Measurements from ENCODE around the gene TDRD12. TPM values are rescaled to one million over a fixed set of nuclear protein-coding genes. Genes with fewer than 3 reads are reported as not detected.

TDRD12 gene
- total RNA-seq, 1 experiment from 2014 or later, result 0.64 TPM

DNA sequence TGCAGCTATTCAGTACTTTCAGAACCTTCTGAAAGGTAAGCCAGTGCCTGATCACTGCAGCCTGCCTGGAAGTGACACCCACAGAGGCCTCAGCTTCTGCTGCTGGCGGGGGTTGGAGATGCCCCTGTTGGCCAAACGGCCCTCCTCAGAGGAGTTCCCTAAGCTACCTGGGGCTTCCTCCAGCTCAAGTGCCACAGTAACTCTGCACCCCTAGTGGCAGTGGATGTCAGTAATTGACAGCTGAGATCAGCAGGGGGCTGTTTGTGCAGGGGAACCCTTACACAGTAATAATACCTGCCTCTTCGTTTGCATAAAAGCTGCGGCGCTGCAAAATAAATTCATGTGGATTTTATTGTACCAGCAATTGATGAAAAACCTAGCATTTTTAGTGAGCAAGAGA lies 28.9 kb downstream of the TDRD12 start:
- CTCF ChIA-PET, result no interaction called here
- BruUV-seq (replicated peaks), result no TSS peak
- TF ChIP-seq, protein P1, sequence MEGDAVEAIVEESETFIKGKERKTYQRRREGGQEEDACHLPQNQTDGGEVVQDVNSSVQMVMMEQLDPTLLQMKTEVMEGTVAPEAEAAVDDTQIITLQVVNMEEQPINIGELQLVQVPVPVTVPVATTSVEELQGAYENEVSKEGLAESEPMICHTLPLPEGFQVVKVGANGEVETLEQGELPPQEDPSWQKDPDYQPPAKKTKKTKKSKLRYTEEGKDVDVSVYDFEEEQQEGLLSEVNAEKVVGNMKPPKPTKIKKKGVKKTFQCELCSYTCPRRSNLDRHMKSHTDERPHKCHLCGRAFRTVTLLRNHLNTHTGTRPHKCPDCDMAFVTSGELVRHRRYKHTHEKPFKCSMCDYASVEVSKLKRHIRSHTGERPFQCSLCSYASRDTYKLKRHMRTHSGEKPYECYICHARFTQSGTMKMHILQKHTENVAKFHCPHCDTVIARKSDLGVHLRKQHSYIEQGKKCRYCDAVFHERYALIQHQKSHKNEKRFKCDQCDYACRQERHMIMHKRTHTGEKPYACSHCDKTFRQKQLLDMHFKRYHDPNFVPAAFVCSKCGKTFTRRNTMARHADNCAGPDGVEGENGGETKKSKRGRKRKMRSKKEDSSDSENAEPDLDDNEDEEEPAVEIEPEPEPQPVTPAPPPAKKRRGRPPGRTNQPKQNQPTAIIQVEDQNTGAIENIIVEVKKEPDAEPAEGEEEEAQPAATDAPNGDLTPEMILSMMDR (conservative IDR thresholded peaks at IDR 0.05; ENCODE audit: low read depth, low read length), result 0 out of 2 replicates have a peak, but pooled peaks have one; percentile 22
- no peak for TF ChIP-seq EZH2 (IDR thresholded peaks at IDR 0.05; ENCODE audit: borderline replicate concordance, low read depth, low read length, poor library complexity, severe bottlenecking)
- Histone ChIP-seq H3K27me3 (replicated peaks; ENCODE audit: insufficient read depth, low read depth, low read length, poor library complexity) (no peaks in the 10 kb centered on the region), H3K9me3 (ENCODE audit: low read depth, low read length, poor library complexity, severe bottlenecking) (no peaks in the 10 kb centered on the region), H3K27ac (ENCODE audit: low read depth, low read length, poor library complexity, severe bottlenecking) (no peak overlapping the region), H3K4me1 (ENCODE audit: insufficient read depth, low read length, poor library complexity, severe bottlenecking) (no peaks in the 10 kb centered on the region), H3K4me3 (ENCODE audit: low read depth, low read length, poor library complexity, severe bottlenecking) (no peak overlapping the region), H3K36me3 (ENCODE audit: insufficient read depth, low read length, poor library complexity, severe bottlenecking) (no peaks in the 10 kb centered on the region)
- intact Hi-C loops (cut with micrococcal nuclease; ENCODE audit: unreplicated experiment), result no loop called here
- peak; percentile 4 for DNase-seq (ENCODE audit: low spot score)
- POLR2A ChIA-PET (ENCODE audit: low non-redundant PET), result no interaction called here

DNA sequence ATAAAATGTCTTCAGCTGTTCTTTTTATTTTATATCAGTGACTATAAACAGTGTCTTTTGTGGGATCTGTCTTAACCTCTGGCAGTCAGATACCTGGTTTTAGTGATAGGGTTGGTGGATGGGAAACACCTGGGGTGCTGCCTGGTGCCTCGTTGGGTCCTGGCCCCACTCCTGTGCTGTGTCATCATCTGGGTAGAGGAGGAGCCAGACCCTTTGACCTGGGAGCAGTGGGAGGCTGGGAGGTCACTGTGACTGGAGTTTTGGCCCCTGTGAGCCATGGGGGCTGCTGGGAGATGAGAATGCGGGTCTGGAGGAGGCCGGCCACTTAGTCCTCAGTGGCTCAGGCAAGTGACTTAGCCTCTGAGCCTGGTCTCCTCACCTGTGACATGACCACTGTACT lies 29.4 kb downstream of the TDRD12 start:
- BruUV-seq (replicated peaks), result no TSS peak
- TF ChIP-seq, protein P1 (conservative IDR thresholded peaks at IDR 0.05; ENCODE audit: low read depth, low read length), result no peak
- TF ChIP-seq EZH2 (IDR thresholded peaks at IDR 0.05; ENCODE audit: borderline replicate concordance, low read depth, low read length, poor library complexity, severe bottlenecking), result no peak
- Histone ChIP-seq H3K4me1 (ENCODE audit: insufficient read depth, low read length, poor library complexity, severe bottlenecking) (no peaks in the 10 kb centered on the region), H3K27me3 (replicated peaks; ENCODE audit: insufficient read depth, low read depth, low read length, poor library complexity) (no peaks in the 10 kb centered on the region), H3K9me3 (ENCODE audit: low read depth, low read length, poor library complexity, severe bottlenecking) (no peaks in the 10 kb centered on the region), H3K36me3 (ENCODE audit: insufficient read depth, low read length, poor library complexity, severe bottlenecking) (no peaks in the 10 kb centered on the region), H3K4me3 (ENCODE audit: low read depth, low read length, poor library complexity, severe bottlenecking) (no peak overlapping the region), H3K27ac (ENCODE audit: low read depth, low read length, poor library complexity, severe bottlenecking) (no peak overlapping the region)
- no peak for DNase-seq (ENCODE audit: low spot score)
- ChIA-PET POLR2A (ENCODE audit: low non-redundant PET) (no interaction called here), CTCF (no interaction called here)
- intact Hi-C loops (cut with micrococcal nuclease; ENCODE audit: unreplicated experiment), result no loop called here

GRCh38 chr19:32749361-32749760 lies 29.8 kb downstream of the TDRD12 start:
- H3K9me3 ChIP-seq (ENCODE audit: low read depth, low read length, poor library complexity, severe bottlenecking), result no peaks in the 10 kb centered on the region
- H3K27ac ChIP-seq (ENCODE audit: low read depth, low read length, poor library complexity, severe bottlenecking), result no peak overlapping the region
- H3K27me3 ChIP-seq (replicated peaks; ENCODE audit: insufficient read depth, low read depth, low read length, poor library complexity), result no peaks in the 10 kb centered on the region
- no peaks in the 10 kb centered on the region for H3K36me3 ChIP-seq (ENCODE audit: insufficient read depth, low read length, poor library complexity, severe bottlenecking)
- no peak for TF ChIP-seq EZH2 (IDR thresholded peaks at IDR 0.05; ENCODE audit: borderline replicate concordance, low read depth, low read length, poor library complexity, severe bottlenecking)
- TF ChIP-seq, protein P1 (conservative IDR thresholded peaks at IDR 0.05; ENCODE audit: low read depth, low read length), result no peak
- no peak overlapping the region for H3K4me3 ChIP-seq (ENCODE audit: low read depth, low read length, poor library complexity, severe bottlenecking)
- POLR2A ChIA-PET (ENCODE audit: low non-redundant PET), result interaction anchor here (0.5 kb wide), 1 partner anchor 25 kb away, joined by 4 read pairs; no protein-coding TSS in a partner anchor
- no peak for DNase-seq (ENCODE audit: low spot score)
- no peaks in the 10 kb centered on the region for H3K4me1 ChIP-seq (ENCODE audit: insufficient read depth, low read length, poor library complexity, severe bottlenecking)
- intact Hi-C loops (cut with micrococcal nuclease; ENCODE audit: unreplicated experiment), result no loop called here
- CTCF ChIA-PET, result no interaction called here
- no TSS peak for BruUV-seq (replicated peaks)

All from A673 (cell line).